ENCODE results near the gene RBM6.
"Not testable (repeated sequence)": the region's sequence is repeated elsewhere in the genome, so short reads cannot be mapped to it uniquely, and the experiment has no call there.

Gene RBM6

DNA sequence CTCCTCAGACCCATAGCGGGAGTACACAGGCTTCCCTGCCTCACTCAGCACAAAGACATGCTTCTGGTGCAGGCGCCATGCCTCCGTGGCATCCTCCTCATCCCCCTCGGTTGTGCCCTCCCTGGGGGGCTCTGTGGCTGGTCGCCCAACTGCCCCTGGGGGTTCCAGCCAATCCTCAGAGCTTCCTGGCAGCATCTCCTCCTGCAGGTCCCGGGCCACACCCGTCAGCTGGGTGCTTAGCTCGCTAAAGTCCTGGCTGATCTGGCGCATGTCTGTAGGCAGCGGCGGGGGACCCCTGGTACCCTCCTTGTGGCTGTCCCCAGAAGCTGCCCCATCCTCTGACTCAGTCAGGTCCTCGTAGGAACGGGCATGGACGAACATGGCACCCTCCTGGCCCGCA is 28.3 kb upstream of the RBM6 start:
- Histone ChIP-seq H3K4me2 (ENCODE audit: low read length) (no peak overlapping the region), H3K9ac (no peak overlapping the region), H3K27me3 (ENCODE audit: control insufficient read depth, insufficient read depth, low read length) (no peaks in the 10 kb centered on the region), H3K27ac (no peak overlapping the region), H3K9me3 (ENCODE audit: control insufficient read depth, low read length) (no peaks in the 10 kb centered on the region), H3K36me3 (ENCODE audit: control insufficient read depth, insufficient read depth, low read length) (no peaks in the 10 kb centered on the region), H3K79me2 (no peaks in the 10 kb centered on the region), H3K4me1 (peaks cover 8% of the 10 kb centered on the region), H3K4me3 (ENCODE audit: low read depth, low read length) (no peak overlapping the region), H2AFZ (no peak overlapping the region)
- TF ChIP-seq, protein P1, sequence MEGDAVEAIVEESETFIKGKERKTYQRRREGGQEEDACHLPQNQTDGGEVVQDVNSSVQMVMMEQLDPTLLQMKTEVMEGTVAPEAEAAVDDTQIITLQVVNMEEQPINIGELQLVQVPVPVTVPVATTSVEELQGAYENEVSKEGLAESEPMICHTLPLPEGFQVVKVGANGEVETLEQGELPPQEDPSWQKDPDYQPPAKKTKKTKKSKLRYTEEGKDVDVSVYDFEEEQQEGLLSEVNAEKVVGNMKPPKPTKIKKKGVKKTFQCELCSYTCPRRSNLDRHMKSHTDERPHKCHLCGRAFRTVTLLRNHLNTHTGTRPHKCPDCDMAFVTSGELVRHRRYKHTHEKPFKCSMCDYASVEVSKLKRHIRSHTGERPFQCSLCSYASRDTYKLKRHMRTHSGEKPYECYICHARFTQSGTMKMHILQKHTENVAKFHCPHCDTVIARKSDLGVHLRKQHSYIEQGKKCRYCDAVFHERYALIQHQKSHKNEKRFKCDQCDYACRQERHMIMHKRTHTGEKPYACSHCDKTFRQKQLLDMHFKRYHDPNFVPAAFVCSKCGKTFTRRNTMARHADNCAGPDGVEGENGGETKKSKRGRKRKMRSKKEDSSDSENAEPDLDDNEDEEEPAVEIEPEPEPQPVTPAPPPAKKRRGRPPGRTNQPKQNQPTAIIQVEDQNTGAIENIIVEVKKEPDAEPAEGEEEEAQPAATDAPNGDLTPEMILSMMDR (IDR thresholded peaks at IDR 0.05) = no peak

DNA sequence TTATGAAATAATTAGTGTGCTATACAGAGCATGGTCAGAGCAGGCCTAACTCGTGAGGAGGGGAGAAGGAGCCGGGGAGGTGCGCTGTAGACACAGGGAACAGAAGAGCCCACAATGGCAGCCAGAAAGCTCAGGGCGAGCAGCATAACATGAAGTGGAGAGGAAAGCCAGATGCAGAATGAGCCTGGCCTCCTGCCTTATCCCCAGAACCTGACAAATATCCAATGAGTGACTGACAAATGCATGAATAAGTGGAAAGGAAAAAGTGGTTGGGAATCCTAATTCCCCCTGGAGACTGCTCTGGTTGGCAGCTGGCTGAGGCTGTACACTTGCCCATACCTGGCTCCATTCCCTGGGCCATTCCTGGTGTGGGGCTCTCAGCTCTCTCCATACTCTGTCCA is 27.1 kb upstream of the RBM6 start:
- H3K4me1 ChIP-seq = peaks cover 6% of the 10 kb centered on the region
- H3K27me3 ChIP-seq (ENCODE audit: control insufficient read depth, insufficient read depth, low read length) = no peaks in the 10 kb centered on the region
- H3K27ac ChIP-seq = no peak overlapping the region
- no peaks in the 10 kb centered on the region for H3K79me2 ChIP-seq
- no peak overlapping the region for H3K9ac ChIP-seq
- no peaks in the 10 kb centered on the region for H3K36me3 ChIP-seq (ENCODE audit: control insufficient read depth, insufficient read depth, low read length)
- no peak overlapping the region for H3K4me3 ChIP-seq (ENCODE audit: low read depth, low read length)
- H3K9me3 ChIP-seq (ENCODE audit: control insufficient read depth, low read length) = no peaks in the 10 kb centered on the region
- no peak overlapping the region for H2AFZ ChIP-seq
- H3K4me2 ChIP-seq (ENCODE audit: low read length) = no peak overlapping the region
- TF ChIP-seq, protein P1 (IDR thresholded peaks at IDR 0.05) = no peak

DNA sequence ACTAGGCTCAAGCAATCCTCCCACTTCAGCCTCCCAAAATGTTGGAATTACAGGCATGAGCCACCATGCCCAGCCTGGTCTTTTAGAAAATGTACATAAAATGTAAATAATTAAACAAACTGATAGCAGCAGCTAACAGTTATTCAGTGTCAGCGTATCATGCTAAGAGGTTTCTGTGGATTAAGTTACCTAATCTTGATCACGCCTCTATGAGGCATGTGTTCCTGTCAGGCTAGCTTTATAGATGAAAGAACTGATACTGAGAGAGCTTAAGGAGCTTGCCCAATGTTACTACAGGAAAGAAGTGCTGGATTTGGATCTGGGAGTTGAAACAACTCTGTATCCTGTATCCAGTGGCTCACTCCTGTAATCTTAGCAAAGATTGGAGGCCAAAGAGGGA is 25.0 kb upstream of the RBM6 start:
- H3K4me1 ChIP-seq = peaks cover 6% of the 10 kb centered on the region
- TF ChIP-seq, protein P1 (IDR thresholded peaks at IDR 0.05) = no peak
- H3K27ac ChIP-seq = no peak overlapping the region
- no peak overlapping the region for H2AFZ ChIP-seq
- no peak overlapping the region for H3K9ac ChIP-seq
- no peaks in the 10 kb centered on the region for H3K27me3 ChIP-seq (ENCODE audit: control insufficient read depth, insufficient read depth, low read length)
- no peak overlapping the region for H3K4me2 ChIP-seq (ENCODE audit: low read length)
- H3K36me3 ChIP-seq (ENCODE audit: control insufficient read depth, insufficient read depth, low read length) = no peaks in the 10 kb centered on the region
- H3K79me2 ChIP-seq = no peaks in the 10 kb centered on the region
- H3K4me3 ChIP-seq (ENCODE audit: low read depth, low read length) = no peak overlapping the region
- no peaks in the 10 kb centered on the region for H3K9me3 ChIP-seq (ENCODE audit: control insufficient read depth, low read length)

DNA sequence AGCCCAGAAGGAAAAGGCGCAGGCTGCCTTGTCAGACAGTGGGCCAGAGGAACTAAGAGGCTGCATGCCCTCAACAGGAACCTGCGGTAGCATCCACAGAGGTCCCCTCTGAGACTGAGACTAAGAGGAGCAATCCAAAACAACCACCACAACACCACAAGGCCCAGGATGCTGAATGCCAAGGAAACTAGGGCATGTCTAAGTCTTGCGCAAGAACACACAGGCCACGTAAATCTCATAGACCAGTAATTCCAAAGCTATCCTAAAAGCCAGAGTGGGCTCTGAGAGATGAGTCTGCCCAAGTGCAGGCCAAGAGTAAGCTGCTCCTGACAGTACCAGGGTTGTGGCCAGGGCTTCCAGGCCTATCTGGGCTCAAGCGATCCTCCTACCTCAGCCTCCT is 23.3 kb upstream of the RBM6 start:
- H3K27me3 ChIP-seq (ENCODE audit: control insufficient read depth, insufficient read depth, low read length) = no peaks in the 10 kb centered on the region
- H3K27ac ChIP-seq = no peak overlapping the region
- no peaks in the 10 kb centered on the region for H3K36me3 ChIP-seq (ENCODE audit: control insufficient read depth, insufficient read depth, low read length)
- TF ChIP-seq, protein P1 (IDR thresholded peaks at IDR 0.05) = no peak
- no peak overlapping the region for H2AFZ ChIP-seq
- H3K4me1 ChIP-seq = peaks cover 6% of the 10 kb centered on the region
- H3K9ac ChIP-seq = no peak overlapping the region
- no peak overlapping the region for H3K4me2 ChIP-seq (ENCODE audit: low read length)
- H3K9me3 ChIP-seq (ENCODE audit: control insufficient read depth, low read length) = no peaks in the 10 kb centered on the region
- no peaks in the 10 kb centered on the region for H3K79me2 ChIP-seq
- H3K4me3 ChIP-seq (ENCODE audit: low read depth, low read length) = no peak overlapping the region

GRCh38 chr3:49917806-49918590 is 22.0 kb upstream of the RBM6 start:
- H3K79me2 ChIP-seq; H3K9ac ChIP-seq; H3K4me3 ChIP-seq (ENCODE audit: low read depth, low read length); H3K27me3 ChIP-seq (ENCODE audit: control insufficient read depth, insufficient read depth, low read length); H3K36me3 ChIP-seq (ENCODE audit: control insufficient read depth, insufficient read depth, low read length); H3K4me2 ChIP-seq (ENCODE audit: low read length); H3K27ac ChIP-seq; H3K9me3 ChIP-seq (ENCODE audit: control insufficient read depth, low read length); H3K4me1 ChIP-seq; H2AFZ ChIP-seq: not testable (repeated sequence)
